IMR-90 (cell line): Measurements from ENCODE around the gene FCMR. TPM values are rescaled to one million over a fixed set of nuclear protein-coding genes. Genes with fewer than 3 reads are reported as not detected.
A peak's percentile ranks its signal among the peaks of the same experiment; 100 is the strongest.

Experiments
- ATAC-seq: fragments of 200-7000 bp; cut with Tn5 transposase; 2 replicates; pipeline ENCODE4 v1.9.1; 2020; ENCODE audit warnings: low read depth, mild to moderate bottlenecking, moderate library complexity
- BruUV-seq: library from RNA; stranded (reverse); fragments of 400-500 nt; replicated peaks from 2 replicates; lab custom pipeline; 2021; lab: Mats Ljungman, UMichigan
- CTCF ChIA-PET: fragments of 300-600 bp; formaldehyde crosslinking; extraction: SDS; loops from one replicate; lab custom pipeline; 2021; ENCODE audit warnings: antibody characterized with exemption; lab: Yijun Ruan, JAX
- POLR2A ChIA-PET: fragments of 300-600 bp; sonication (Branson Sonifier 250); formaldehyde crosslinking; loops from one replicate; lab custom pipeline; 2022; ENCODE audit warnings: antibody characterized with exemption; ENCODE audit not compliant: unreplicated experiment; lab: Charles Lee
- DNase-seq: peaks from one replicate; pipeline ENCODE4 v3.0.0; 2013
- H2AFZ ChIP-seq: replicated peaks from 2 replicates; pipeline ENCODE3; 2013; ENCODE audit warnings: low read length, mild to moderate bottlenecking; ENCODE audit not compliant: poor library complexity
- H2AK5ac ChIP-seq: 2 replicates; pipeline ENCODE4 v1.6.1; 2013; ENCODE audit warnings: low read depth, low read length, inconsistent platforms
- H2AK9ac ChIP-seq: replicated peaks from 2 replicates; pipeline ENCODE3; 2013; ENCODE audit warnings: mild to moderate bottlenecking, low read depth, low read length, moderate library complexity; ENCODE audit not compliant: poor library complexity
- H2BK120ac ChIP-seq: 2 replicates; pipeline ENCODE4 v1.6.1; 2013; ENCODE audit warnings: low read depth, low read length, inconsistent platforms
- H2BK15ac ChIP-seq: 3 replicates; pipeline ENCODE4 v1.6.1; 2013; ENCODE audit warnings: low read depth, low read length, inconsistent platforms
- H2BK20ac ChIP-seq: 2 replicates; pipeline ENCODE4 v1.6.1; 2013; ENCODE audit warnings: low read depth, mild to moderate bottlenecking, inconsistent platforms, low read length, moderate library complexity
- H2BK5ac ChIP-seq: 2 replicates; pipeline ENCODE4 v1.6.1; 2013; ENCODE audit warnings: mild to moderate bottlenecking, low read depth, low read length, inconsistent platforms; ENCODE audit not compliant: poor library complexity, severe bottlenecking
- H3K14ac ChIP-seq: replicated peaks from 2 replicates; pipeline ENCODE4 v1.6.1; 2013; ENCODE audit warnings: low read depth, low read length, inconsistent platforms
- H3K18ac ChIP-seq: 2 replicates; pipeline ENCODE4 v1.6.1; 2013; ENCODE audit warnings: low read depth, low read length, control low read depth
- H3K23ac ChIP-seq: 2 replicates; pipeline ENCODE4 v1.6.1; 2013; ENCODE audit warnings: low read depth, low read length, inconsistent platforms
- H3K27ac ChIP-seq: 2 replicates; pipeline ENCODE4 v1.5.1; 2013; ENCODE audit warnings: mild to moderate bottlenecking, control low read depth, low read length; ENCODE audit not compliant: insufficient read depth
- H3K27me3 ChIP-seq: 2 replicates; pipeline ENCODE4 v1.6.1; 2013; ENCODE audit warnings: low read length; ENCODE audit not compliant: control insufficient read depth, insufficient read depth
- H3K36me3 ChIP-seq: 2 replicates; pipeline ENCODE4 v1.6.1; 2013; ENCODE audit warnings: low read length, mixed read lengths; ENCODE audit not compliant: control insufficient read depth, insufficient read depth
- H3K4ac ChIP-seq: 2 replicates; pipeline ENCODE4 v1.6.1; 2013; ENCODE audit warnings: low read depth, low read length, inconsistent platforms
- H3K4me1 ChIP-seq: 2 replicates; pipeline ENCODE4 v1.6.1; 2013; ENCODE audit warnings: low read length, mixed read lengths; ENCODE audit not compliant: control insufficient read depth, insufficient read depth
- H3K4me2 ChIP-seq: 2 replicates; pipeline ENCODE4 v1.6.1; 2013; ENCODE audit warnings: low read depth, mild to moderate bottlenecking, control low read depth, low read length, moderate library complexity
- H3K4me3 ChIP-seq: 2 replicates; pipeline ENCODE4 v1.5.1; 2013; ENCODE audit warnings: low read depth, mild to moderate bottlenecking, control low read depth, low read length, moderate library complexity; ENCODE audit not compliant: insufficient read depth
- H3K56ac ChIP-seq: 2 replicates; pipeline ENCODE4 v1.6.1; 2013; ENCODE audit warnings: low read length, inconsistent platforms; ENCODE audit not compliant: insufficient read depth; ENCODE audit errors: extremely low read depth
- H3K79me1 ChIP-seq, 2 experiments: 2 replicates each; pipeline ENCODE4 v1.6.1; 2013; ENCODE audit warnings: low read length in 2 of 2, inconsistent platforms in 1 of 2, low read depth in 1 of 2
- H3K9ac ChIP-seq: 2 replicates; pipeline ENCODE4 v1.6.1; 2013; ENCODE audit warnings: low read depth, low read length, control low read depth
- H3K9me1 ChIP-seq: 2 replicates; pipeline ENCODE4 v1.6.1; 2013; ENCODE audit warnings: low read length, inconsistent platforms; ENCODE audit not compliant: insufficient read depth
- H3K9me3 ChIP-seq: 2 replicates; pipeline ENCODE4 v1.6.1; 2013; ENCODE audit warnings: low read length; ENCODE audit not compliant: control insufficient read depth, insufficient read depth
- H4K20me1 ChIP-seq: 2 replicates; pipeline ENCODE4 v1.6.1; 2013; ENCODE audit warnings: low read length, inconsistent platforms; ENCODE audit not compliant: insufficient read depth
- H4K5ac ChIP-seq: 2 replicates; pipeline ENCODE4 v1.6.1; 2013; ENCODE audit warnings: mild to moderate bottlenecking, low read depth, low read length, control low read depth
- H4K8ac ChIP-seq, 2 experiments: 2 replicates each; pipeline ENCODE4 v1.6.1; 2013; ENCODE audit warnings: low read depth in 2 of 2, low read length in 2 of 2, control low read depth in 1 of 2, inconsistent platforms in 1 of 2
- H4K91ac ChIP-seq: 2 replicates; pipeline ENCODE4 v1.6.1; 2013; ENCODE audit warnings: low read depth, low read length, inconsistent platforms; ENCODE audit not compliant: insufficient read depth
- BHLHE40 ChIP-seq: fragments of 150-350 bp; IDR thresholded peaks from 2 replicates; pipeline ENCODE4 v1.6.1; 2016; ENCODE audit warnings: mild to moderate bottlenecking, low read depth, low read length
- CEBPB ChIP-seq: IDR thresholded peaks from 2 replicates; pipeline ENCODE4 v1.6.1; 2012; ENCODE audit warnings: low read depth, low read length, improper control_type of control experiment
- CHD1 ChIP-seq: IDR thresholded peaks from 2 replicates; pipeline ENCODE4 v1.6.1; 2012; ENCODE audit warnings: low read depth, low read length, improper control_type of control experiment
- CTCF ChIP-seq: conservative IDR thresholded peaks from 2 replicates; pipeline ENCODE4 v1.5.1; 2012; ENCODE audit warnings: mild to moderate bottlenecking, low read depth, low read length, improper control_type of control experiment
- ELK1 ChIP-seq: fragments of 150-350 bp; IDR thresholded peaks from 2 replicates; pipeline ENCODE4 v1.6.1; 2016; ENCODE audit warnings: low read depth, mild to moderate bottlenecking, low read length, moderate library complexity, borderline replicate concordance
- FOS ChIP-seq: fragments of 150-350 bp; IDR thresholded peaks from 2 replicates; pipeline ENCODE4 v1.6.1; 2016; ENCODE audit warnings: low read depth, low read length
- MAFK ChIP-seq: IDR thresholded peaks from 2 replicates; pipeline ENCODE4 v1.6.1; 2012; ENCODE audit warnings: low read depth, low read length, improper control_type of control experiment
- MAZ ChIP-seq: IDR thresholded peaks from 2 replicates; pipeline ENCODE4 v1.6.1; 2012; ENCODE audit warnings: low read depth, mild to moderate bottlenecking, low read length, improper control_type of control experiment, moderate library complexity, borderline replicate concordance
- NFE2L2 ChIP-seq: fragments of 150-350 bp; IDR thresholded peaks from 2 replicates; pipeline ENCODE4 v1.6.1; 2016; ENCODE audit warnings: low read depth, mild to moderate bottlenecking, low read length
- POLR2A ChIP-seq: IDR thresholded peaks from 2 replicates; pipeline ENCODE4 v1.6.1; 2012; ENCODE audit warnings: mild to moderate bottlenecking, low read depth, low read length
- RAD21 ChIP-seq: IDR thresholded peaks from 2 replicates; pipeline ENCODE4 v1.6.1; 2012; ENCODE audit warnings: low read length, improper control_type of control experiment
- RCOR1 ChIP-seq: IDR thresholded peaks from 2 replicates; pipeline ENCODE4 v1.6.1; 2012; ENCODE audit warnings: mild to moderate bottlenecking, low read length, improper control_type of control experiment; ENCODE audit not compliant: insufficient replicate concordance
- RFX5 ChIP-seq: IDR thresholded peaks from 2 replicates; pipeline ENCODE4 v1.8.0; 2012; ENCODE audit warnings: low read depth, mild to moderate bottlenecking, low read length, moderate library complexity
- SMC3 ChIP-seq: fragments of 150-350 bp; IDR thresholded peaks from 2 replicates; pipeline ENCODE4 v1.6.1; 2016; ENCODE audit warnings: low read depth, mild to moderate bottlenecking, antibody characterized with exemption, low read length, moderate library complexity
- whole genome bisulfite sequencing, 2 experiments: methylation state at CpG; one replicate each; pipeline versions ENCODE4 v1.1.5 to v1.1.7; 2013; ENCODE audit warnings: missing lambda C conversion rate in 2 of 2; ENCODE audit not compliant: insufficient read length in 1 of 2; ENCODE audit errors: extremely low coverage in 2 of 2; 5-methylcytosine and 5-hydroxymethylcytosine counted together
- dilution Hi-C: fragments of 300-500 bp; cut with HindIII; formaldehyde crosslinking; loops from one replicate; pipeline ENCODE4 v1.14.3; 2018; ENCODE audit warnings: low sequenced_read_pairs; ENCODE audit not compliant: unreplicated experiment
- in situ Hi-C: fragments of 300-500 bp; cut with MboI; formaldehyde crosslinking; loops from 3 replicates; pipeline ENCODE4 v1.14.3; 2019; ENCODE audit warnings: low sequenced_read_pairs, inconsistent platforms, mixed read lengths
- intact Hi-C: fragments of 100-400 bp; cut with micrococcal nuclease; formaldehyde crosslinking; loops from 2 replicates; pipeline ENCODE4 v1.10.0; 2022
- polyA plus RNA-seq, 3 experiments: library from polyadenylated mRNA; depleted of rRNA; stranded (reverse); fragments of >200 nt; gene quantifications; 2 replicates each; pipeline ENCODE4 v1.2.3, GENCODE V29; 2012; ENCODE audit warnings: low replicate concordance in 1 of 3
- total RNA-seq: library from RNA; depleted of rRNA; stranded (reverse); fragments of >200 nt; gene quantifications from 2 replicates; pipeline ENCODE4 v1.2.3, GENCODE V29; 2012
- TF ChIP-seq, protein P1 (sequence below): fragments of 150-350 bp; IDR thresholded peaks from 2 replicates; pipeline ENCODE4 v1.6.1; 2017; ENCODE audit warnings: mild to moderate bottlenecking, antibody characterized with exemption, low read length, low read depth

The FCMR gene
- total and polyA plus RNA-seq, 2 of the 4 experiments (the other 2 are of a cell fraction) = 0.09 TPM; not detected in 1

DNA sequence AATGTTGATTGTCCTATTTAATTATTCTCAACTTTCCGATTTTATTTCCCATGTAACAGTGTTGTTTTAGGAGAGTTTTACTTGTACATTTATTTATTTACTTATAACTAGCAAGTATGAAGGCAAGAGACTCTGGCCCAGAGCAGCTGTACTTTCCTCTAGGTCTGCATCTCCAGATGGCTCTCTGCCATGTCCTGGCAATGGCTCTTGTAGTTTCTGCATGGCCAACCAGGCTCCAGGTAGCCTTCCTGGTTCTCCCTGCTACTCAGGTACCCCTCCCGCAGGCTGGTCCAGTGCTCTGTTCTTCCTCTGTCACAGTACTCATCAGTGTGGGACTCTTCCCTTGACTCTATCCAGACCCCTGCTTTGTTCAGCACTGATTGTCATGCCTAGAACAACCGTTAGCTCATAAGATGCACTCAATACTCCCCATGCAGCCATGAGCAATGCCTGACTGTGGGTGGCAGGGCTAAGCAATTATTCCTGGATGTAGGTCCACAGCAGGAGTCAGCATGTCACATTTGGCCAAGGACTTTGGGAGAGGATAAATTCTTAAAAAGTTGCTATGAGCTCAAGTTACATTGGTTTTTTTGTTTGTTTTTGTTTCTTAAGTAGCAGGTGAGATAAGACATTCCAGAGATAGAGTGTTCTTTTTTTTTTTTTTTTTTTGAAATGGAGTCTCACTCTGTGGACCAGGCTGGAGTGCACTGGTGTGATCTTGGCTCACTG is 67.2 kb downstream of the FCMR start:
- Histone ChIP-seq H3K9me1 (0 out of 2 replicates have a peak, but pooled peaks cover 4% of the 10 kb centered on the region), H3K9me3 (no peaks in the 10 kb centered on the region), H3K4me3 (no peak overlapping the region), H3K27me3 (peaks cover 7% of the 10 kb centered on the region), H3K79me1 (no peaks in the 10 kb centered on the region), H4K91ac (no peak overlapping the region), H3K4me2 (no peak overlapping the region), H3K14ac (no peak overlapping the region), H4K8ac (no peak overlapping the region), H2BK5ac (no peak overlapping the region), H3K18ac (no peak overlapping the region), H2AK5ac (no peak overlapping the region), H3K4ac (no peak overlapping the region), H2BK120ac (no peak overlapping the region), H4K20me1 (no peaks in the 10 kb centered on the region), H2AFZ (peak overlapping the region; percentile 3), H3K36me3 (no peaks in the 10 kb centered on the region), H3K23ac (no peak overlapping the region), H3K4me1 (peaks cover 2% of the 10 kb centered on the region; the same call in 1 of the 2 replicates), H2AK9ac (no peak overlapping the region), H3K9ac (no peak overlapping the region), H3K27ac (no peak overlapping the region), H2BK15ac (no peak overlapping the region), H4K5ac (no peak overlapping the region), H3K56ac (no peak overlapping the region), H2BK20ac (no peak overlapping the region)
- ChIA-PET POLR2A (no interaction called here), CTCF (interaction anchor here (0.9 to 1.4 kb wide), 2 partner anchors 11 to 191 kb away, joined by 3 to 4 read pairs; partner anchors contain the start of gene IL20)
- intact Hi-C loops = no loop called here
- dilution Hi-C loops = no loop called here
- WGBS, 2 experiments = 100% methylated on average over 1 of the region's 3 CpGs; no CpG with 5 or more reads in 1 of the 2 experiments
- no peak for ATAC-seq
- no TSS peak for BruUV-seq
- peak; percentile 10 for DNase-seq
- in situ Hi-C loops = no loop called here
- no peak for TF ChIP-seq ELK1
- no peak for TF ChIP-seq CEBPB
- no peak for TF ChIP-seq RCOR1
- TF ChIP-seq MAFK = no peak
- TF ChIP-seq, protein P1, sequence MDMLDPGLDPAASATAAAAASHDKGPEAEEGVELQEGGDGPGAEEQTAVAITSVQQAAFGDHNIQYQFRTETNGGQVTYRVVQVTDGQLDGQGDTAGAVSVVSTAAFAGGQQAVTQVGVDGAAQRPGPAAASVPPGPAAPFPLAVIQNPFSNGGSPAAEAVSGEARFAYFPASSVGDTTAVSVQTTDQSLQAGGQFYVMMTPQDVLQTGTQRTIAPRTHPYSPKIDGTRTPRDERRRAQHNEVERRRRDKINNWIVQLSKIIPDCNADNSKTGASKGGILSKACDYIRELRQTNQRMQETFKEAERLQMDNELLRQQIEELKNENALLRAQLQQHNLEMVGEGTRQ = no peak
- no peak for TF ChIP-seq RFX5
- TF ChIP-seq RAD21 = no peak
- no peak for TF ChIP-seq SMC3
- no peak for TF ChIP-seq POLR2A
- no peak for TF ChIP-seq MAZ
- TF ChIP-seq CHD1 = no peak
- no peak for TF ChIP-seq CTCF
- TF ChIP-seq FOS = no peak
- no peak for TF ChIP-seq NFE2L2
- TF ChIP-seq BHLHE40 = no peak
